GM12878 (cell line): ENCODE results near the gene SLC9C1. TPM values are rescaled to one million over a fixed set of nuclear protein-coding genes. Genes with fewer than 3 reads are reported as not detected.

Experiments used
- ATAC-seq: fragments of 200-7000 bp; cut with Tn5 transposase; 3 replicates; pipeline ENCODE4 v1.9.1; 2020; ENCODE audit warnings: mild to moderate bottlenecking, moderate library complexity
- BruUV-seq: library from RNA; stranded (reverse); fragments of 400-500 nt; replicated peaks from 2 replicates; lab custom pipeline; 2021; lab: Mats Ljungman, UMichigan
- CTCF ChIA-PET: fragments of 300-600 bp; sonication (Branson Sonifier 250); formaldehyde crosslinking; extraction: SDS; loops from one replicate; lab custom pipeline; 2021; ENCODE audit warnings: inconsistent platforms; lab: Yijun Ruan, JAX
- POLR2A ChIA-PET: fragments of 350-600 bp; formaldehyde crosslinking; extraction: SDS; loops from one replicate; lab custom pipeline; 2021; ENCODE audit warnings: inconsistent platforms; lab: Charles Lee
- RAD21 ChIA-PET: fragments of 300-600 bp; sonication (Branson Sonifier 250); formaldehyde crosslinking; loops from one replicate; lab custom pipeline; 2023; ENCODE audit warnings: antibody characterized with exemption; ENCODE audit not compliant: unreplicated experiment; lab: Charles Lee
- SMC1A ChIA-PET: fragments of 300-600 bp; sonication (Branson Sonifier 250); formaldehyde crosslinking; loops from one replicate; lab custom pipeline; 2023; ENCODE audit not compliant: unreplicated experiment, uncharacterized antibody; lab: Charles Lee
- DNase-seq: peaks from one replicate; pipeline ENCODE4 v3.0.0-alpha.2; 2011; ENCODE audit warnings: low read depth, low spot score
- FAIRE-seq: peaks from 3 replicates; lab custom pipeline; 2011; peaks lifted over from hg19 to GRCh38; lab: Jason Lieb, UNC
- H2AFZ ChIP-seq: 2 replicates; pipeline ENCODE4 v1.6.0; 2011; ENCODE audit warnings: low read depth, low read length, control low read depth; ENCODE audit not compliant: control insufficient read depth
- H3K27ac ChIP-seq: 2 replicates; pipeline ENCODE4 v1.5.1; 2011; ENCODE audit warnings: control low read depth; ENCODE audit not compliant: control insufficient read depth, insufficient read depth
- H3K27me3 ChIP-seq, 2 experiments: replicated peaks in 1 of 2; 2 replicates each; pipeline versions ENCODE4 v1.6.0 to v1.6.1; 2011; ENCODE audit warnings: low read length in 1 of 2; ENCODE audit not compliant: control insufficient read depth in 2 of 2, insufficient read depth in 2 of 2
- H3K36me3 ChIP-seq, 2 experiments: 2 replicates each; pipeline ENCODE4 v1.5.1; 2011; ENCODE audit warnings: low read length in 1 of 2; ENCODE audit not compliant: control insufficient read depth in 2 of 2, insufficient read depth in 2 of 2
- H3K4me1 ChIP-seq: 2 replicates; pipeline ENCODE4 v1.6.1; 2011; ENCODE audit warnings: mild to moderate bottlenecking, low read length, moderate library complexity, mixed read lengths; ENCODE audit not compliant: control insufficient read depth, insufficient read depth
- H3K4me2 ChIP-seq: 2 replicates; pipeline ENCODE4 v1.6.0; 2011; ENCODE audit warnings: control low read depth; ENCODE audit not compliant: control insufficient read depth, insufficient read depth
- H3K4me3 ChIP-seq: fragments of 200-600 bp; sonication (generic); 2 replicates; pipeline ENCODE4 v1.5.1; 2016
- H3K79me2 ChIP-seq: 2 replicates; pipeline ENCODE4 v1.6.0; 2011; ENCODE audit warnings: low read length; ENCODE audit not compliant: control insufficient read depth, insufficient read depth
- H3K9ac ChIP-seq: 2 replicates; pipeline ENCODE4 v1.8.0; 2011; ENCODE audit warnings: low read length, control low read depth, mixed read lengths; ENCODE audit not compliant: control insufficient read depth, insufficient read depth
- H3K9me3 ChIP-seq: replicated peaks from 3 replicates; pipeline ENCODE4 v1.5.1; 2011; ENCODE audit warnings: mild to moderate bottlenecking, low read length; ENCODE audit not compliant: control insufficient read depth, insufficient read depth
- H4K20me1 ChIP-seq: 2 replicates; pipeline ENCODE4 v1.6.0; 2011; ENCODE audit not compliant: control insufficient read depth, insufficient read depth
- CHD1 ChIP-seq: IDR thresholded peaks from 2 replicates; pipeline ENCODE4 v1.6.1; 2012; ENCODE audit warnings: low read depth, low read length, improper control_type of control experiment
- CHD4 ChIP-seq: fragments of 200-600 bp; sonication (generic); IDR thresholded peaks from 2 replicates; pipeline ENCODE4 v1.6.1; 2016; ENCODE audit warnings: mild to moderate bottlenecking
- IKZF1 ChIP-seq: fragments of 450-650 bp; conservative IDR thresholded peaks from 2 replicates; pipeline ENCODE4 v1.6.1; 2017; ENCODE audit warnings: antibody characterized with exemption, mild to moderate bottlenecking
- MLLT1 ChIP-seq: fragments of 450-650 bp; IDR thresholded peaks from 2 replicates; pipeline ENCODE4 v1.6.1; 2016; ENCODE audit warnings: mild to moderate bottlenecking
- NBN ChIP-seq: fragments of 450-650 bp; IDR thresholded peaks from 2 replicates; pipeline ENCODE4 v1.6.1; 2016
- PML ChIP-seq: IDR thresholded peaks from 2 replicates; pipeline ENCODE4 v1.6.1; 2012; ENCODE audit warnings: low read length, inconsistent platforms
- RFX5 ChIP-seq: IDR thresholded peaks from 2 replicates; pipeline ENCODE4 v1.6.1; 2011; ENCODE audit warnings: low read depth, low read length, improper control_type of control experiment
- SMAD1 ChIP-seq: fragments of 450-650 bp; IDR thresholded peaks from 2 replicates; pipeline ENCODE4 v1.6.1; 2018; ENCODE audit warnings: mild to moderate bottlenecking, low read depth; ENCODE audit not compliant: partially characterized antibody
- SUPT20H ChIP-seq: IDR thresholded peaks from 2 replicates; pipeline ENCODE4 v1.6.1; 2011; ENCODE audit warnings: low read depth, mild to moderate bottlenecking, low read length, moderate library complexity, borderline replicate concordance; ENCODE audit not compliant: control insufficient read depth
- TCF7 ChIP-seq: IDR thresholded peaks from 2 replicates; pipeline ENCODE4 v1.6.1; 2014; ENCODE audit warnings: antibody characterized with exemption, borderline replicate concordance
- ZBTB4 ChIP-seq: fragments of 450-650 bp; formaldehyde crosslinking; IDR thresholded peaks from 2 replicates; pipeline ENCODE4 v1.4.0; 2022; ENCODE audit warnings: mild to moderate bottlenecking, moderate library complexity
- ZNF24 ChIP-seq: fragments of 450-650 bp; IDR thresholded peaks from 2 replicates; pipeline ENCODE4 v1.6.1; 2017; ENCODE audit warnings: antibody characterized with exemption, mild to moderate bottlenecking
- ZNF384 ChIP-seq: IDR thresholded peaks from 2 replicates; pipeline ENCODE4 v1.6.1; 2012; ENCODE audit warnings: low read depth, mild to moderate bottlenecking, low read length, improper control_type of control experiment, borderline replicate concordance
- WGBS: methylation state at CpG from one replicate; pipeline ENCODE4 v1.1.6; 2016; ENCODE audit warnings: low lambda C conversion rate; ENCODE audit not compliant: insufficient replicate concordance, insufficient coverage; ENCODE audit errors: missing lambda C conversion rate; 5-methylcytosine and 5-hydroxymethylcytosine counted together
- in situ Hi-C: fragments of 300-500 bp; cut with MboI; formaldehyde crosslinking; loops from 9 replicates; pipeline ENCODE4 v1.14.3; 2018; ENCODE audit warnings: mixed read lengths
- intact Hi-C: fragments of 100-400 bp; cut with micrococcal nuclease; formaldehyde crosslinking; loops from one replicate; pipeline ENCODE4 v1.14.2; 2022; ENCODE audit not compliant: unreplicated experiment
- polyA plus RNA-seq, 11 experiments: library from polyadenylated mRNA; depleted of rRNA in 4 of 11; unstranded in 6 of 11; stranded (reverse) in 5 of 11; fragments of >200 nt; fragmentation: Nextera tagmentation in 4 of 11; fragmentation: Illumina TruSeq in 1 of 11; extraction: Ambion mirVana in 4 of 11; extraction: Trizol in 1 of 11; gene quantifications; 1 replicate in 1 of 11; 2 replicates in 10 of 11; pipeline versions ENCODE4 v1.2.1 to v1.2.3, GENCODE V29; 2011 to 2016; ENCODE audit warnings: inconsistent platforms in 2 of 11, missing spikeins in 2 of 11, low read depth in 1 of 11
- total RNA-seq, 4 experiments: library from RNA; depleted of rRNA in 3 of 4; stranded (reverse); fragments of >200 nt in 3 of 4; fragmentation: Illumina TruSeq in 1 of 4; extraction: Trizol in 1 of 4; gene quantifications; 2 replicates each; pipeline versions ENCODE4 v1.2.1 to v1.2.3, GENCODE V29; 2013 to 2021
- TF ChIP-seq, protein P1 (sequence below), 3 experiments: IDR thresholded peaks in 2 of 3; conservative IDR thresholded peaks in 1 of 3; 2 replicates each; pipeline ENCODE4 v1.5.1; 2011; ENCODE audit warnings: low read depth in 3 of 3, low read length in 3 of 3, mild to moderate bottlenecking in 3 of 3, control low read depth in 2 of 3, moderate library complexity in 2 of 3, inconsistent platforms in 1 of 3, mixed read lengths in 1 of 3; ENCODE audit not compliant: control insufficient read depth in 2 of 3, insufficient read depth in 1 of 3; ENCODE audit errors: extremely low read depth in 1 of 3
- TF ChIP-seq, protein P2 (sequence below): fragments of 450-650 bp; IDR thresholded peaks from 2 replicates; pipeline ENCODE4 v1.6.1; 2017; ENCODE audit warnings: borderline replicate concordance

SLC9C1 gene
- total and polyA plus RNA-seq, 10 of the 15 experiments (the other 5 are each of a cell fraction or from before 2014, with no cell fraction given) = not detected

DNA sequence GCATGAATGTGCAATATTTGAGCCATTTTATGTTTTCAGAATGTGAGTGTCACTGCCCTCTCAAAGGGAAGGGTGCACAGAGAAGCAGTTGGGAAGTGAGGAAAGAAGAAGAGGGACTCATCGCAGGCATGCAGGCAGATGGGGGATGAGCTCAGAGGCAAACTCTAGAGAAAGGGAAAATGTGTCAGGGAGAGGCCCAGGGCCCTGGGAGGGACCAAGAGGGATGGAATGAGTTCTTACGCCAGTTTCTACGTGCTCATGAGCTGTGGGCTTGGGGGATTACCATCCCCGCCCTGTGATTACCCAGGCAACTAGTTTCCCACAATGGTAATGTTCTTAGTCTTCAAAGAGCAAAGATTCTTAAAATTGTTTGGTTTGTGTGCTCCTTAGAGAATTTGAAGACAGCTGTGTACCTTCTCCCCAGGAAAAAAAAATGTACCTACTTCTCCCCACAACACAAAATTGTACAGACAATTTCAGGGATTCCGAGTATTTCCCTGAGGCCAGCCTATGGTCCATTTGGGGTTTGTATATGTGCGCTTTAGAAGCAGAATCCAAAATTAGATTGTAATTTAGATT is 178.8 kb downstream of the SLC9C1 start:
- RAD21 ChIA-PET = interaction anchor here (0.8 to 7.4 kb wide), 19 partner anchors 16 to 439 kb away, joined by 3 to 457 read pairs (median 4); partner anchors contain the start of genes BTLA, CD200, GCSAM and SLC9C1
- 0% methylated on average over 6 of the region's 6 CpGs for WGBS
- H3K27me3 ChIP-seq = no peaks in the 10 kb centered on the region
- H4K20me1 ChIP-seq = no peaks in the 10 kb centered on the region
- CTCF ChIA-PET = interaction anchor here (0.7 to 9.2 kb wide), 5 partner anchors 17 to 403 kb away, joined by 3 to 226 read pairs (median 6); partner anchors contain the start of genes GCSAM and SLC9C1
- H3K9me3 ChIP-seq = no peaks in the 10 kb centered on the region
- H3K27ac ChIP-seq = peak overlapping the region; percentile 95
- peak; percentile 96 for DNase-seq
- peak; percentile 7 for FAIRE-seq
- H3K4me3 ChIP-seq = peak overlapping the region; percentile 42; the same call in 1 of the 2 replicates
- no peak overlapping the region for H2AFZ ChIP-seq
- intact Hi-C loops = loop anchor here (1.0 to 10.0 kb wide), 3 partner anchors 18 to 860 kb away; partner anchors contain the start of genes CD200R1 and GCSAM
- peak; percentile 59 for ATAC-seq
- in situ Hi-C loops = no loop called here
- SMC1A ChIA-PET = interaction anchor here (0.9 to 9.4 kb wide), 12 partner anchors 16 to 399 kb away, joined by 3 to 489 read pairs (median 6); partner anchors contain the start of genes BTLA, CD200, GCSAM and SLC9C1
- H3K36me3 ChIP-seq = no peaks in the 10 kb centered on the region; a peak in 1 of 4 replicates
- H3K4me1 ChIP-seq = peaks cover 78% of the 10 kb centered on the region
- peak overlapping the region; percentile 60 for H3K4me2 ChIP-seq
- no TSS peak for BruUV-seq
- POLR2A ChIA-PET = interaction anchor here (0.9 to 9.4 kb wide), 10 partner anchors 15 to 447 kb away, joined by 3 to 345 read pairs (median 5); partner anchors contain the start of genes BTLA, GCSAM and SLC9C1
- peaks cover 27% of the 10 kb centered on the region for H3K79me2 ChIP-seq
- H3K9ac ChIP-seq = peak overlapping the region; percentile 79
- TF ChIP-seq MLLT1 (peak; percentile 85), CHD1 (peak; percentile 80; the same call in 1 of the 2 replicates), TCF7 (no peak; the same call in 1 of the 2 replicates), ZNF24 (peak; percentile 40; the same call in 1 of the 2 replicates), SUPT20H (no peak), NBN (peak; percentile 57), PML (peak; percentile 58), IKZF1 (peak; percentile 73), ZNF384 (peak; percentile 66), RFX5 (no peak), CHD4 (no peak), SMAD1 (peak; percentile 85), ZBTB4 (CRISPR knock-in tag) (peak; percentile 80)
- TF ChIP-seq, protein P1, sequence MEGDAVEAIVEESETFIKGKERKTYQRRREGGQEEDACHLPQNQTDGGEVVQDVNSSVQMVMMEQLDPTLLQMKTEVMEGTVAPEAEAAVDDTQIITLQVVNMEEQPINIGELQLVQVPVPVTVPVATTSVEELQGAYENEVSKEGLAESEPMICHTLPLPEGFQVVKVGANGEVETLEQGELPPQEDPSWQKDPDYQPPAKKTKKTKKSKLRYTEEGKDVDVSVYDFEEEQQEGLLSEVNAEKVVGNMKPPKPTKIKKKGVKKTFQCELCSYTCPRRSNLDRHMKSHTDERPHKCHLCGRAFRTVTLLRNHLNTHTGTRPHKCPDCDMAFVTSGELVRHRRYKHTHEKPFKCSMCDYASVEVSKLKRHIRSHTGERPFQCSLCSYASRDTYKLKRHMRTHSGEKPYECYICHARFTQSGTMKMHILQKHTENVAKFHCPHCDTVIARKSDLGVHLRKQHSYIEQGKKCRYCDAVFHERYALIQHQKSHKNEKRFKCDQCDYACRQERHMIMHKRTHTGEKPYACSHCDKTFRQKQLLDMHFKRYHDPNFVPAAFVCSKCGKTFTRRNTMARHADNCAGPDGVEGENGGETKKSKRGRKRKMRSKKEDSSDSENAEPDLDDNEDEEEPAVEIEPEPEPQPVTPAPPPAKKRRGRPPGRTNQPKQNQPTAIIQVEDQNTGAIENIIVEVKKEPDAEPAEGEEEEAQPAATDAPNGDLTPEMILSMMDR (IDR thresholded peaks at IDR 0.05 in 2 of 3, conservative IDR thresholded peaks at IDR 0.05 in 1 of 3; ENCODE audit: control insufficient read depth in 2 of 3, extremely low read depth in 1 of 3, insufficient read depth in 1 of 3, low read depth in 3 of 3, low read length in 3 of 3) = no peak
- TF ChIP-seq, protein P2, sequence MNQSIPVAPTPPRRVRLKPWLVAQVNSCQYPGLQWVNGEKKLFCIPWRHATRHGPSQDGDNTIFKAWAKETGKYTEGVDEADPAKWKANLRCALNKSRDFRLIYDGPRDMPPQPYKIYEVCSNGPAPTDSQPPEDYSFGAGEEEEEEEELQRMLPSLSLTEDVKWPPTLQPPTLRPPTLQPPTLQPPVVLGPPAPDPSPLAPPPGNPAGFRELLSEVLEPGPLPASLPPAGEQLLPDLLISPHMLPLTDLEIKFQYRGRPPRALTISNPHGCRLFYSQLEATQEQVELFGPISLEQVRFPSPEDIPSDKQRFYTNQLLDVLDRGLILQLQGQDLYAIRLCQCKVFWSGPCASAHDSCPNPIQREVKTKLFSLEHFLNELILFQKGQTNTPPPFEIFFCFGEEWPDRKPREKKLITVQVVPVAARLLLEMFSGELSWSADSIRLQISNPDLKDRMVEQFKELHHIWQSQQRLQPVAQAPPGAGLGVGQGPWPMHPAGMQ = no peak
